HEK293 (cell line): ENCODE measurements around the gene PPP1R15B.

Source experiments
- CTCF ChIA-PET: fragments of 350-600 bp; formaldehyde crosslinking; extraction: SDS; loops from one replicate; lab custom pipeline; 2021; ENCODE audit warnings: antibody characterized with exemption; lab: Yijun Ruan, JAX
- POLR2A ChIA-PET: fragments of 300-600 bp; formaldehyde crosslinking; extraction: SDS; loops from one replicate; lab custom pipeline; 2020; ENCODE audit warnings: antibody characterized with exemption, inconsistent platforms; lab: Yijun Ruan, JAX
- H3K27ac ChIP-seq: fragments of 200-500 bp; sonication (Bioruptor generic); 2 replicates; pipeline ENCODE4 v1.5.1; 2014; ENCODE audit warnings: low read depth, low read length, control low read depth, inconsistent platforms; ENCODE audit errors: extremely low read depth
- H3K36me3 ChIP-seq, 2 experiments: fragments of 200-500 bp in 1 of 2; sonication (Bioruptor generic) in 1 of 2; 1 replicate in 1 of 2; 2 replicates in 1 of 2; pipeline ENCODE4 v1.5.1; 2014 to 2017; ENCODE audit warnings: inconsistent platforms in 2 of 2, low read length in 2 of 2; ENCODE audit not compliant: control insufficient read depth in 2 of 2, insufficient read depth in 1 of 2
- H3K4me1 ChIP-seq: fragments of 200-500 bp; sonication (Bioruptor generic); 2 replicates; pipeline ENCODE4 v1.5.1; 2014; ENCODE audit warnings: mild to moderate bottlenecking, low read length, inconsistent platforms; ENCODE audit not compliant: control insufficient read depth, insufficient read depth
- H3K4me3 ChIP-seq: 2 replicates; pipeline ENCODE4 v1.5.1; 2011; ENCODE audit warnings: low read depth, mild to moderate bottlenecking, control low read depth, low read length, moderate library complexity
- H3K9me3 ChIP-seq: fragments of 200-500 bp; sonication (Bioruptor generic); 2 replicates; pipeline ENCODE4 v1.5.1; 2014; ENCODE audit warnings: low read depth, low read length, inconsistent platforms; ENCODE audit not compliant: control insufficient read depth, insufficient read depth
- CTCF ChIP-seq: fragments of 450-650 bp; formaldehyde crosslinking; IDR thresholded peaks from 2 replicates; pipeline ENCODE4 v1.5.1; 2016; ENCODE audit warnings: missing biosample characterization, missing genetic modification characterization
- GLIS2 ChIP-seq: fragments of 450-650 bp; formaldehyde crosslinking; IDR thresholded peaks from 2 replicates; pipeline ENCODE4 v1.5.1; 2016; ENCODE audit warnings: missing biosample characterization, missing genetic modification characterization
- MEIS1 ChIP-seq: sonication (generic); formaldehyde crosslinking; IDR thresholded peaks from 2 replicates; pipeline ENCODE4 v1.8.1; 2022; ENCODE audit warnings: missing genetic modification reagents, mild to moderate bottlenecking, borderline replicate concordance
- PRDM10 ChIP-seq: fragments of 450-650 bp; formaldehyde crosslinking; IDR thresholded peaks from 2 replicates; pipeline ENCODE4 v1.5.1; 2016; ENCODE audit warnings: missing biosample characterization, missing genetic modification characterization
- SCRT1 ChIP-seq: fragments of 450-650 bp; formaldehyde crosslinking; IDR thresholded peaks from 2 replicates; pipeline ENCODE4 v1.5.1; 2016; ENCODE audit warnings: missing biosample characterization, missing genetic modification characterization, borderline replicate concordance
- SCRT2 ChIP-seq: fragments of 450-650 bp; formaldehyde crosslinking; IDR thresholded peaks from 2 replicates; pipeline ENCODE4 v1.5.1; 2016; ENCODE audit warnings: missing biosample characterization, missing genetic modification characterization
- SP7 ChIP-seq: fragments of 450-650 bp; formaldehyde crosslinking; IDR thresholded peaks from 2 replicates; pipeline ENCODE4 v1.5.1; 2016; ENCODE audit warnings: missing biosample characterization, missing genetic modification characterization
- ZBTB26 ChIP-seq: fragments of 450-650 bp; formaldehyde crosslinking; optimal IDR thresholded peaks from 2 replicates; pipeline ENCODE3; 2016; ENCODE audit warnings: missing biosample characterization, mild to moderate bottlenecking, missing genetic modification characterization
- ZFP3 ChIP-seq: fragments of 450-650 bp; formaldehyde crosslinking; IDR thresholded peaks from 2 replicates; pipeline ENCODE4 v1.5.1; 2016; ENCODE audit warnings: low read depth, missing biosample characterization, missing genetic modification characterization
- ZNF211 ChIP-seq: fragments of 450-650 bp; formaldehyde crosslinking; IDR thresholded peaks from 2 replicates; pipeline ENCODE4 v1.5.1; 2016; ENCODE audit warnings: low read depth, missing biosample characterization, missing genetic modification characterization
- ZNF214 ChIP-seq: fragments of 450-650 bp; formaldehyde crosslinking; IDR thresholded peaks from 2 replicates; pipeline ENCODE4 v1.5.1; 2017; ENCODE audit warnings: missing biosample characterization, mild to moderate bottlenecking, missing genetic modification characterization, borderline replicate concordance
- ZNF239 ChIP-seq: fragments of 450-650 bp; formaldehyde crosslinking; IDR thresholded peaks from 2 replicates; pipeline ENCODE4 v1.5.1; 2016; ENCODE audit warnings: missing biosample characterization, missing genetic modification characterization
- ZNF280C ChIP-seq: fragments of 450-650 bp; formaldehyde crosslinking; IDR thresholded peaks from 2 replicates; pipeline ENCODE4 v1.5.1; 2016; ENCODE audit warnings: missing biosample characterization, missing genetic modification characterization
- ZNF292 ChIP-seq: fragments of 450-650 bp; formaldehyde crosslinking; IDR thresholded peaks from 2 replicates; pipeline ENCODE4 v1.5.1; 2016; ENCODE audit warnings: low read depth, missing biosample characterization, missing genetic modification characterization, borderline replicate concordance
- ZNF37A ChIP-seq: fragments of 450-650 bp; IDR thresholded peaks from 2 replicates; pipeline ENCODE4 v1.5.1; 2018; ENCODE audit warnings: missing biosample characterization, missing genetic modification characterization
- ZNF513 ChIP-seq: fragments of 450-650 bp; IDR thresholded peaks from 2 replicates; pipeline ENCODE4 v1.5.1; 2018; ENCODE audit warnings: missing biosample characterization, missing genetic modification characterization
- ZNF530 ChIP-seq: fragments of 450-650 bp; formaldehyde crosslinking; IDR thresholded peaks from 2 replicates; pipeline ENCODE4 v1.5.1; 2016; ENCODE audit warnings: low read depth, missing biosample characterization, missing genetic modification characterization
- ZNF549 ChIP-seq: fragments of 450-650 bp; IDR thresholded peaks from 2 replicates; pipeline ENCODE4 v1.5.1; 2018; ENCODE audit warnings: missing biosample characterization, missing genetic modification characterization, mild to moderate bottlenecking, inconsistent platforms, moderate library complexity
- ZNF555 ChIP-seq: fragments of 450-650 bp; formaldehyde crosslinking; conservative IDR thresholded peaks from 2 replicates; pipeline ENCODE4 v1.5.1; 2017; ENCODE audit warnings: missing biosample characterization, mild to moderate bottlenecking, missing genetic modification characterization, inconsistent platforms
- ZNF560 ChIP-seq: fragments of 450-650 bp; formaldehyde crosslinking; IDR thresholded peaks from 2 replicates; pipeline ENCODE4 v1.5.1; 2017; ENCODE audit warnings: missing biosample characterization, missing genetic modification characterization, borderline replicate concordance
- ZNF610 ChIP-seq: fragments of 450-650 bp; formaldehyde crosslinking; IDR thresholded peaks from 2 replicates; pipeline ENCODE4 v1.5.1; 2016; ENCODE audit warnings: missing biosample characterization, missing genetic modification characterization, borderline replicate concordance
- ZNF707 ChIP-seq: fragments of 450-650 bp; formaldehyde crosslinking; IDR thresholded peaks from 2 replicates; pipeline ENCODE4 v1.5.1; 2016; ENCODE audit warnings: missing biosample characterization, missing genetic modification characterization

PPP1R15B gene

GRCh38 chr1:204449678-204450280, 38.2 kb upstream of the PPP1R15B start:
- no peaks in the 10 kb centered on the region for H3K9me3 ChIP-seq
- ChIA-PET POLR2A (no interaction called here), CTCF (interaction anchor here (0.7 to 10.8 kb wide), 7 partner anchors 13 to 357 kb away, joined by 3 to 314 read pairs (median 3); partner anchors contain the start of gene PIK3C2B)
- TF ChIP-seq SCRT1 (tag by site-specific recombination) (peak; percentile 86), SP7 (tag by site-specific recombination) (no peak), SCRT2 (peak; percentile 95)
- TF ChIP-seq, all 188 proteins: peak for 2
- Histone ChIP-seq H3K4me1 (peaks cover 3% of the 10 kb centered on the region; the same call in 1 of the 2 replicates), H3K4me3 (no peak overlapping the region), H3K27ac (no peak overlapping the region), H3K36me3 (peaks cover 5 to 6% of the 10 kb centered on the region in 2 experiments; a peak in 2 of 3 replicates)

- Histone ChIP-seq H3K9me3 (no peaks in the 10 kb centered on the region), H3K4me1 (peaks cover 3% of the 10 kb centered on the region; the same call in 1 of the 2 replicates), H3K27ac (no peak overlapping the region), H3K4me3 (no peak overlapping the region), H3K36me3 (peaks cover 5 to 12% of the 10 kb centered on the region in 2 experiments; a peak in 2 of 3 replicates)
- POLR2A ChIA-PET = no interaction called here
- TF ChIP-seq ZNF707 (tag by site-specific recombination) = no peak
- no peak for TF ChIP-seq ZNF214
- TF ChIP-seq GLIS2 (tag by site-specific recombination) = no peak
- no peak for TF ChIP-seq ZNF513
- TF ChIP-seq CTCF (tag by site-specific recombination) = no peak
- no peak for TF ChIP-seq ZNF292 (tag by site-specific recombination)
- no peak for TF ChIP-seq ZNF211 (tag by site-specific recombination)
- no peak for TF ChIP-seq PRDM10 (tag by site-specific recombination)
- no peak for TF ChIP-seq MEIS1 (CRISPR knock-in tag)
- TF ChIP-seq ZNF549 = no peak
- no peak for TF ChIP-seq ZNF610
- no peak for TF ChIP-seq ZNF560 (tag by site-specific recombination)
- TF ChIP-seq ZNF239 (tag by site-specific recombination) = no peak
- TF ChIP-seq ZNF555 (tag by site-specific recombination) = no peak
- TF ChIP-seq ZNF530 (tag by site-specific recombination) = no peak
- no peak for TF ChIP-seq ZBTB26
- TF ChIP-seq ZNF280C (tag by site-specific recombination) = no peak
- no peak for TF ChIP-seq ZFP3 (tag by site-specific recombination)
- no peak for TF ChIP-seq ZNF37A
- CTCF ChIA-PET = interaction anchor here (0.7 to 10.8 kb wide), 8 partner anchors 18 to 382 kb away, joined by 3 to 314 read pairs (median 3); partner anchors contain the start of gene PIK3C2B
Observed at GRCh38 chr1:204448991-204449677, 37.5 kb upstream of the PPP1R15B start.
